Immature natural killer cell (primary cell): Measurements from ENCODE around the gene ZNF280A. TPM values are rescaled to one million over a fixed set of nuclear protein-coding genes. Genes with fewer than 3 reads are reported as not detected.
"Not testable (repeated sequence)": the region's sequence is repeated elsewhere in the genome, so short reads cannot be mapped to it uniquely, and the experiment has no call there.

ENCODE experiments used
- DNase-seq, 3 donors: peaks; one replicate each; pipeline ENCODE4 v3.0.0; 2022; ENCODE audit warnings: mixed read lengths in 1 of 3
- H3K27ac Mint-ChIP-seq, 6 donors: one replicate each; pipeline ENCODE4 v1.8.0; 2020; ENCODE audit warnings: mixed read lengths in 6 of 6, mild to moderate bottlenecking in 5 of 6, inconsistent platforms in 4 of 6, moderate library complexity in 3 of 6
- H3K27me3 Mint-ChIP-seq, 3 donors: one replicate each; pipeline ENCODE4 v1.8.0; 2020 to 2021; ENCODE audit warnings: low read depth in 3 of 3, mild to moderate bottlenecking in 3 of 3, mixed read lengths in 3 of 3, moderate library complexity in 3 of 3, inconsistent platforms in 1 of 3
- H3K36me3 Mint-ChIP-seq, 3 donors: one replicate each; pipeline ENCODE4 v1.8.0; 2020; ENCODE audit warnings: mixed read lengths in 3 of 3, inconsistent platforms in 2 of 3, mild to moderate bottlenecking in 2 of 3
- H3K4me1 Mint-ChIP-seq, 2 donors: one replicate each; pipeline ENCODE4 v1.8.0; 2020; ENCODE audit warnings: inconsistent platforms in 2 of 2, mild to moderate bottlenecking in 2 of 2, mixed read lengths in 2 of 2, moderate library complexity in 1 of 2
- H3K4me3 Mint-ChIP-seq, 5 donors: one replicate each; pipeline ENCODE4 v1.8.0; 2020; ENCODE audit warnings: mild to moderate bottlenecking in 5 of 5, mixed read lengths in 5 of 5, inconsistent platforms in 3 of 5, moderate library complexity in 3 of 5
- H3K9me3 Mint-ChIP-seq, 6 donors: one replicate each; pipeline ENCODE4 v1.8.0; 2020; ENCODE audit warnings: mild to moderate bottlenecking in 6 of 6, mixed read lengths in 6 of 6, inconsistent platforms in 4 of 6, moderate library complexity in 3 of 6
- polyA plus RNA-seq, 3 donors: library from polyadenylated mRNA; unstranded; fragments of 300-500 nt; fragmentation: Illumina TruSeq; gene quantifications; one replicate each; pipeline ENCODE4 v1.2.3, GENCODE V29; 2021

ZNF280A gene
- polyA plus RNA-seq, 3 donors from 2014 or later = not detected

GRCh38 chr22:22513619-22514018, 6.5 kb downstream of the ZNF280A start:
- DNase-seq = no peak
- Mint-ChIP-seq H3K4me1 (peaks cover 3 to 4% of the 10 kb centered on the region in 2 donors), H3K27me3 (peaks cover 2 to 4% (median 4%) of the 10 kb centered on the region in 3 donors), H3K4me3 (no peak overlapping the region), H3K27ac (no peak overlapping the region), H3K9me3 (peaks cover 0 to 7% (median under 1%) of the 10 kb centered on the region in 6 donors), H3K36me3 (peaks cover 0 to 3% (median 0%) of the 10 kb centered on the region in 3 donors)

GRCh38 chr22:22512951-22513350, 7.1 kb downstream of the ZNF280A start:
- DNase-seq = no peak
- H3K27me3 Mint-ChIP-seq = peaks cover 2 to 4% (median 4%) of the 10 kb centered on the region in 3 donors

GRCh38 chr22:22510833-22511232, 9.2 kb downstream of the ZNF280A start:
- not testable (repeated sequence) for H3K27ac Mint-ChIP-seq, H3K4me3 Mint-ChIP-seq, H3K36me3 Mint-ChIP-seq, DNase-seq, H3K27me3 Mint-ChIP-seq, H3K9me3 Mint-ChIP-seq
- H3K4me1 Mint-ChIP-seq = peaks cover 12 to 15% of the 10 kb centered on the region in 2 donors

More at GRCh38 chr22:22512951-22513350, 7.1 kb downstream of the ZNF280A start:
- Mint-ChIP-seq H3K36me3 (peaks cover 0 to 3% (median 0%) of the 10 kb centered on the region in 3 donors), H3K4me1 (peaks cover 4 to 7% of the 10 kb centered on the region in 2 donors), H3K27ac (no peak overlapping the region), H3K9me3 (peaks cover 0 to 7% (median under 1%) of the 10 kb centered on the region in 6 donors), H3K4me3 (no peak overlapping the region)

DNA sequence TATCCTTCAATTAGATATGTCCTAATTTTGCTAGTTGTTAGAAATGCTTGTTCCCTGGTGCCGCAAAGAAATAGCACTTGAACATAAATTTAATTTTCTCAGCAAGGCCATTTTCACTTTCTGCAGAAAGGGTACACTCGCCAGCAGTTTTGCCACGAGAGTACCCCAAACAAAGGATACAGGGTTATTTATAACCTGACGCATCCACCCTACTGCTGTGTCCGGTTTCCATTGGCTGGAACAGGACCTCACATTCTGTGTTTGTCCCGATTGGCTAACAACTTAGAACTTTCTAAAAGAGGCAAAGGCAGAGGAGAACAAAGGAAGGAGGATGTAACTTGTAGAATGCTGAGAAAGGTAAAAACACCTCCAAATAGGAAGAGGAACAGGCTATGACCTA, 10.2 kb downstream of the ZNF280A start:
- not testable (repeated sequence) for H3K27ac Mint-ChIP-seq, DNase-seq, H3K9me3 Mint-ChIP-seq, H3K27me3 Mint-ChIP-seq
- peaks cover 0 to 14% (median 4%) of the 10 kb centered on the region in 3 donors for H3K36me3 Mint-ChIP-seq
- H3K4me1 Mint-ChIP-seq = peaks cover 12 to 15% of the 10 kb centered on the region in 2 donors
- H3K4me3 Mint-ChIP-seq = peak overlapping the region in 3 of 5 donors; percentile 43 to 75 (median 63)

- peaks cover 0 to 21% (median 12%) of the 10 kb centered on the region in 3 donors for H3K36me3 Mint-ChIP-seq
- H3K27me3 Mint-ChIP-seq = peaks cover 2 to 5% (median 3%) of the 10 kb centered on the region in 3 donors
- H3K27ac Mint-ChIP-seq = peak within 1 kb of the TSS in 4 of 6 donors; percentile 7 to 69 (median 57)
- peaks cover 12 to 15% of the 10 kb centered on the region in 2 donors for H3K4me1 Mint-ChIP-seq
- peak within 1 kb of the TSS; percentile 72 to 84 (median 81) for H3K4me3 Mint-ChIP-seq
- H3K9me3 Mint-ChIP-seq = peaks cover 0 to 7% (median under 1%) of the 10 kb centered on the region in 6 donors
- DNase-seq = peak; percentile 74 to 82 (median 78)
Measured at GRCh38 chr22:22508274-22509176, 11.5 kb downstream of the ZNF280A start, which contains the start of gene ZNF280B. ZNF280B (minus strand) TSS chr22:22508742; CDS start chr22:22489398, 19,344 bp downstream.

DNA sequence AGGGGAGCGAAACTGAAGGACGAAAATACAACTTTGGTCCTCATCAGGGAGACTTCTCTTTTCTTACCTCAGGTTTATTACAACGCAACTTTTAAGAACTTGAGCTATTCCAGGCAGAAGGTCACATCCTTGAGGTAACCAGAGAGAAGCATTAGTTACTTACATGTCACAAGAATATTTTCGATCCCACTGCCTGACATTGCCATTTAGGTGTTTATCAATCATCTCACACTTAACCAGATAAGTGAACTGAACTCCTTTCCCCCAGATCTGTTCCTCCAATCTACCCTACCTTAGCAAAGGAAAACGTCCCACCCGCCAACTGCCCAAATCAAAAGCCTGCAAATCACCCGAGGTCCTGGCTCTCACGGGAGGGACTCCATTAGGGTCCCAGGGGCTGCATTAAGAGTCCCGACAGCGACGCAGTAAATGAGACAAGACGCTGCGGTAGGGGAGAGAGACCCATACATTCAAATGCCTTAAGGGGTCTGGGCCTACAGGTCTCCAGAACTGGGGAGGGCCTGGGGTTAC, 12.3 kb downstream of the ZNF280A start:
- Mint-ChIP-seq H3K9me3 (peaks cover 0 to 7% (median under 1%) of the 10 kb centered on the region in 6 donors), H3K4me3 (peak overlapping the region; percentile 72 to 84 (median 81)), H3K27ac (peak overlapping the region in 4 of 6 donors; percentile 7 to 69 (median 57)), H3K27me3 (peaks cover 2 to 5% (median 2%) of the 10 kb centered on the region in 3 donors), H3K36me3 (peaks cover 0 to 21% (median 12%) of the 10 kb centered on the region in 3 donors), H3K4me1 (peaks cover 12 to 15% of the 10 kb centered on the region in 2 donors)
- no peak for DNase-seq

DNA sequence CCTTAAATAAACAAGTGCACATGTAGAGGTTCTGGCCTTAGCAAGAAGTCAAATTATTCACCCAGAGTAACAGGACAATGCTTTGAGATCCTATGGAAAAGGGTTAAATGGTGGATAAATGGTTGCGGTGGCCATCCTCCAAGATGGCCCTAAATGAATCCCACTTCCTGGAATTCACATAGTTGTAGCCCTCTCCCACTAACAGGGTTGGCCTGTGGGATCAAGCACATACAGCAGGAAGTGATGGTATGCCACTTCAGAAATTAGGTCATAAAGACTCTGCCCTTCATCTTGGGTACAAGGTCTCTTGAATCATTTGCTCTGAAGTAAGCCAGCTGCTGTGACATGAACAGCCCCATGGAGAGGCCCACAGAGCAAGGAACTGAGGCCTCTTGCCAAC, 13.3 kb downstream of the ZNF280A start:
- no peak overlapping the region for H3K27ac Mint-ChIP-seq
- peaks cover 0 to 21% (median 12%) of the 10 kb centered on the region in 3 donors for H3K36me3 Mint-ChIP-seq
- peaks cover 12 to 15% of the 10 kb centered on the region in 2 donors for H3K4me1 Mint-ChIP-seq
- DNase-seq = no peak
- peak overlapping the region in 1 of 5 donors; percentile 24 for H3K4me3 Mint-ChIP-seq
- H3K9me3 Mint-ChIP-seq = peaks cover 0 to 7% (median under 1%) of the 10 kb centered on the region in 6 donors
- peaks cover 2 to 5% (median 2%) of the 10 kb centered on the region in 3 donors for H3K27me3 Mint-ChIP-seq

DNA sequence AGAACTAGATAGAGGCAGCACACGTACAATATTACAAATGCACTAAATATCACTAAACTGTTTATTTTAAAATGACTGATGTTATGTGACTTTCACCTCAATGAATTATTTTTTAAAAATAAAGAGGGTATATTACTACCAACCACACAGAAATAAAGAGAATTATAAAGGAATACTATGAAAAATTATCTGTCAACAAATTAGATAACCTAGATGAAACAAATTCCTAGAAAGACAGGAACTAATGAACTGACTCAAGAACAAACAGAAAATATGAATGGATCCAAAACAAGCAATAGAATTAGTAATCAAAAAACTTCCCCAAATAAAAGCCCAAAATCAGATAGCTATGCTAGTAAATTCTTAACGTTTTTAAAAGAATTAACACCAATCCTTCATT, 21.8 kb downstream of the ZNF280A start:
- no peaks in the 10 kb centered on the region for H3K4me1 Mint-ChIP-seq
- peaks cover 5% of the 10 kb centered on the region in 3 donors for H3K36me3 Mint-ChIP-seq
- H3K4me3 Mint-ChIP-seq = no peak overlapping the region
- no peak overlapping the region for H3K27ac Mint-ChIP-seq
- no peaks in the 10 kb centered on the region for H3K9me3 Mint-ChIP-seq
- DNase-seq = no peak
- no peaks in the 10 kb centered on the region for H3K27me3 Mint-ChIP-seq

DNA sequence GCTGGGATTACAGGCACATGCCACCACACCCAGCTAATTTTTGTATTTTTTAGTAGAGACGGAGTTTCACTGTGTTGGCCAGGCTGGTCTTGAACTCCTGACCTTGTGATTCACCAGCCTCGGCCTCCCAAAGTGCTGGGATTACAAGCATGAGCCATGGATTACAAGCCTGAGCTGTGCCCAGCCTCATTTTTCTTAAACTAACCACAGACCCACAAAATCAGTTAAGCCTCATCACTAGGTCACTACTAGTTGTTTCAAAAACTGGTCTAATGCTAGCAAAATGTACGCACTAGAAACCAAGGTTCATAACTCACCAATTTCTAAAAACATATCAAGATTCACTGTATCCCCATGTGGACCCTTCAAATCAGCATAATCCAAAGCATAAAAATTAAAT, 28.5 kb downstream of the ZNF280A start:
- not testable (repeated sequence) for H3K27ac Mint-ChIP-seq, H3K4me3 Mint-ChIP-seq, H3K9me3 Mint-ChIP-seq, DNase-seq, H3K27me3 Mint-ChIP-seq, H3K4me1 Mint-ChIP-seq
- peaks cover 15 to 22% (median 20%) of the 10 kb centered on the region in 3 donors for H3K36me3 Mint-ChIP-seq

DNA sequence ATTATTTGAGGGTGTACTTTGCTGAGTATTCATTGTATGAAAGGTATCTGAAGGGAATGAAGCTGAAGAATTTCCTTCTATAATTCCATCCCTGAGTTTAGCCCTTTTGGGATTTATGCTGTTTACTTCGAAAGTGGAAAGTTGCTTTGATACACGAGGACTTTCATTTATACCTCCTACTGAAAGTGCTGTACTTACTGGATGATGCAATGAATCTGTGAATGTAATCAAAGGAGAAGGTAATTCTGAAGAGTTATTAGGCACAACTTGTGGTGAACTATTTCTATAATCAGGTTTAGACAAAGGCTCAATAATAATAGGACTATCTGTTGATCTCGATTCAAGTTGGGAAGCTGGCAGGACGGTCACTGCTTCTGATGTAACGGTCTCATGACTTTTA, 31.3 kb downstream of the ZNF280A start:
- Mint-ChIP-seq H3K36me3 (peaks cover 18 to 25% (median 24%) of the 10 kb centered on the region in 3 donors), H3K27ac (no peak overlapping the region), H3K9me3 (no peaks in the 10 kb centered on the region), H3K4me3 (no peak overlapping the region), H3K27me3 (no peaks in the 10 kb centered on the region), H3K4me1 (no peaks in the 10 kb centered on the region)
- no peak for DNase-seq

- H3K4me1 Mint-ChIP-seq = no peaks in the 10 kb centered on the region
- H3K4me3 Mint-ChIP-seq = no peak overlapping the region
- DNase-seq = no peak
- no peaks in the 10 kb centered on the region for H3K9me3 Mint-ChIP-seq
- no peak overlapping the region for H3K27ac Mint-ChIP-seq
- peaks cover 12 to 20% (median 19%) of the 10 kb centered on the region in 3 donors for H3K36me3 Mint-ChIP-seq
- H3K27me3 Mint-ChIP-seq = no peaks in the 10 kb centered on the region
Measured at GRCh38 chr22:22487869-22488597, 32.0 kb downstream of the ZNF280A start.

- Mint-ChIP-seq H3K9me3 (no peaks in the 10 kb centered on the region), H3K36me3 (peaks cover 12 to 20% (median 19%) of the 10 kb centered on the region in 3 donors)
Measured at GRCh38 chr22:22487059-22487458, 33.0 kb downstream of the ZNF280A start.

DNA sequence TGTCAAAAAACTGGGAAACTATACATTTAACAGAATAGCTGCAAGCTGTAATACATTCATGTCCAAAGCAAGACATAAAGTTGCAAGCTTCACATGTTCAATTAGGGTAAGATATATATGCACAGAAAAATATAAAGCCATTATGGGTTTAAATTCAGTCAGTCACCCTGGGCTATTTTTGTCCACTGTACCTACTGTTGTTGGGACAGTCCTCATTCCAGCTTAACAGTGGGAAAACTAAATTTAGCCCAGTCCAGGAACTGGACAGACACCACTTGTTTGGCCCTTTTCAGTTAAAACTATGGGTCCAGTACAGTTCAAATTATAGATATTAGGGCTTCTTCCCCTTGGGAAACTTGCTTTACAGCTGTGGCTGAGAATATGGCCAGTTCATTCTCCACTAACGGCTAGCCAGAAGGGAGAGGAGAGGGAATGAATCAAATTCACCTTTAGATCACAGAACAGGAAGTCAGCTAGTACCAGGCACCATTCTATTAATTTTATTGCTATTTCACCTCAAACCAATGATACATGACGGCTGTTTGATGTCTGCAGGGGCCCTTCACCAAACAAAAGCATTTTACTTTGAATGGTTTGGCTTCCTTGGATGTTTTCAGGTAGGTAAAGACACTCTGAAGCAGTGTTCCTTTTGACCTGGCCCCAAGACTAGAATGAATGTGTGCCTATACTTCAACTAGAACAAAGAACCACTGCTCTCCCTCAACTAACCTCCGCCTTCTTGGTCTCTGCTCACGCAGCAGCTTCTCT, 33.8 kb downstream of the ZNF280A start:
- H3K9me3 Mint-ChIP-seq = no peaks in the 10 kb centered on the region
- H3K4me3 Mint-ChIP-seq = no peak overlapping the region
- no peak for DNase-seq
- H3K4me1 Mint-ChIP-seq = no peaks in the 10 kb centered on the region
- H3K27me3 Mint-ChIP-seq = no peaks in the 10 kb centered on the region
- H3K27ac Mint-ChIP-seq = no peak overlapping the region
- peaks cover 12 to 20% (median 19%) of the 10 kb centered on the region in 3 donors for H3K36me3 Mint-ChIP-seq

More at GRCh38 chr22:22487059-22487458, 33.0 kb downstream of the ZNF280A start:
- Mint-ChIP-seq H3K4me1 (no peaks in the 10 kb centered on the region), H3K27ac (no peak overlapping the region), H3K27me3 (no peaks in the 10 kb centered on the region), H3K4me3 (no peak overlapping the region)
- DNase-seq = no peak
